PFSK-1 (cell line): ENCODE data around the gene DCXR.

ENCODE experiments used
- FOXP2 ChIP-seq: optimal IDR thresholded peaks from 2 replicates; pipeline ENCODE3; 2011; ENCODE audit warnings: borderline replicate concordance, control low read depth, inconsistent platforms; ENCODE audit not compliant: insufficient read depth; ENCODE audit errors: extremely low read length, extremely low read depth
- POLR2AphosphoS5 ChIP-seq: IDR thresholded peaks from 2 replicates; pipeline ENCODE4 v1.6.1; 2012; ENCODE audit warnings: low read depth, mild to moderate bottlenecking, control low read depth, low read length, moderate library complexity
- REST ChIP-seq, 2 experiments: IDR thresholded peaks; 2 replicates each; pipeline versions ENCODE4 v1.6.1 to v1.8.0; 2011 to 2012; ENCODE audit warnings: low read depth in 2 of 2, low read length in 2 of 2, control low read depth in 1 of 2, inconsistent platforms in 1 of 2, mild to moderate bottlenecking in 1 of 2, moderate library complexity in 1 of 2; ENCODE audit not compliant: insufficient read depth in 1 of 2
- SIN3A ChIP-seq: IDR thresholded peaks from 2 replicates; pipeline ENCODE4 v1.6.1; 2012; ENCODE audit warnings: mild to moderate bottlenecking, low read length, moderate library complexity, borderline replicate concordance; ENCODE audit not compliant: insufficient read depth
- TAF1 ChIP-seq: IDR thresholded peaks from 2 replicates; pipeline ENCODE4 v1.6.1; 2012; ENCODE audit warnings: low read length, control low read depth, borderline replicate concordance; ENCODE audit not compliant: insufficient read depth

DCXR gene

GRCh38 chr17:81990836-81991683, 46.4 kb downstream of the DCXR start:
- TF ChIP-seq TAF1 (no peak), REST (IDR thresholded peaks at IDR 0.05; ENCODE audit: insufficient read depth in 1 of 2, low read depth in 2 of 2, low read length in 2 of 2) (no peak), SIN3A (no peak), POLR2AphosphoS5 (no peak), FOXP2 (no peak)

- no peak for TF ChIP-seq POLR2AphosphoS5
- TF ChIP-seq TAF1: no peak
- no peak for TF ChIP-seq SIN3A
- TF ChIP-seq REST (IDR thresholded peaks at IDR 0.05; ENCODE audit: insufficient read depth in 1 of 2, low read depth in 2 of 2, low read length in 2 of 2): no peak
- no peak for TF ChIP-seq FOXP2
Measured at GRCh38 chr17:81987161-81987770, 50.2 kb downstream of the DCXR start.

- no peak for TF ChIP-seq REST (IDR thresholded peaks at IDR 0.05; ENCODE audit: insufficient read depth in 1 of 2, low read depth in 2 of 2, low read length in 2 of 2)
- TF ChIP-seq SIN3A: no peak
- no peak for TF ChIP-seq TAF1
- no peak for TF ChIP-seq POLR2AphosphoS5
- no peak for TF ChIP-seq FOXP2
Measured at GRCh38 chr17:81986606-81987005, 50.9 kb downstream of the DCXR start.
